ENCODE results near the gene IGF1.

Gene IGF1

GRCh38 chr12:102394200-102394599 is 86.2 kb downstream of the IGF1 start:
- no peak overlapping the region for H4K8ac ChIP-seq (ENCODE audit: low read length)
- H3K4me2 ChIP-seq (ENCODE audit: low read length, poor library complexity, severe bottlenecking): no peak overlapping the region
- H3K14ac ChIP-seq (ENCODE audit: low read length in 2 of 2): no peak overlapping the region
- H3K23ac ChIP-seq (ENCODE audit: low read length in 2 of 2): no peak overlapping the region
- H3K4me1 ChIP-seq (ENCODE audit: control insufficient read depth, insufficient read depth, low read depth, low read length): no peaks in the 10 kb centered on the region
- no peak overlapping the region for H2BK120ac ChIP-seq (ENCODE audit: low read depth, low read length)
- no peak for DNase-seq
- H3K4me3 ChIP-seq (ENCODE audit: insufficient read depth in 1 of 2, low read depth in 1 of 2, low read length in 2 of 2): no peak overlapping the region
- no peak overlapping the region for H2BK12ac ChIP-seq (ENCODE audit: low read length in 2 of 2)
- H3K4ac ChIP-seq (ENCODE audit: low read depth in 1 of 2, low read length in 2 of 2): no peak overlapping the region
- no peak overlapping the region for H2AFZ ChIP-seq (ENCODE audit: low read depth, low read length)
- no peak overlapping the region for H2BK15ac ChIP-seq (ENCODE audit: low read depth, poor library complexity, severe bottlenecking)
- no peaks in the 10 kb centered on the region for H3K36me3 ChIP-seq (ENCODE audit: control insufficient read depth in 1 of 2, insufficient read depth in 2 of 2, low read depth in 1 of 2, low read length in 2 of 2)
- no peak overlapping the region for H2BK5ac ChIP-seq (ENCODE audit: low read depth, low read length, poor library complexity, severe bottlenecking)
- WGBS: no CpG with 5 or more reads among the region's 1 CpG
- H3K27ac ChIP-seq (ENCODE audit: low read length, poor library complexity, severe bottlenecking): no peak overlapping the region
- H4K91ac ChIP-seq (ENCODE audit: low read length): no peak overlapping the region
- no peaks in the 10 kb centered on the region for H3K27me3 ChIP-seq (ENCODE audit: control insufficient read depth in 1 of 2, insufficient read depth in 1 of 2, low read length in 2 of 2)
- no peak overlapping the region for H2AK5ac ChIP-seq (ENCODE audit: low read length, severe bottlenecking)
- H3K9me3 ChIP-seq (ENCODE audit: control insufficient read depth, low read length): no peaks in the 10 kb centered on the region
- H3K79me1 ChIP-seq (replicated peaks; ENCODE audit: low read length, poor library complexity, severe bottlenecking): no peaks in the 10 kb centered on the region
- no peak overlapping the region for H3K9ac ChIP-seq (ENCODE audit: low read length)
- no peak overlapping the region for H3K18ac ChIP-seq (ENCODE audit: low read depth in 1 of 2, low read length in 2 of 2)

- Histone ChIP-seq H2BK120ac (ENCODE audit: low read depth, low read length) (no peak overlapping the region), H4K8ac (ENCODE audit: low read length) (no peak overlapping the region), H3K27me3 (ENCODE audit: control insufficient read depth in 1 of 2, insufficient read depth in 1 of 2, low read length in 2 of 2) (no peaks in the 10 kb centered on the region), H3K18ac (ENCODE audit: low read depth in 1 of 2, low read length in 2 of 2) (no peak overlapping the region), H4K91ac (ENCODE audit: low read length) (no peak overlapping the region), H3K27ac (ENCODE audit: low read length, poor library complexity, severe bottlenecking) (no peak overlapping the region), H3K36me3 (ENCODE audit: control insufficient read depth in 1 of 2, insufficient read depth in 2 of 2, low read depth in 1 of 2, low read length in 2 of 2) (no peaks in the 10 kb centered on the region), H3K23ac (ENCODE audit: low read length in 2 of 2) (no peak overlapping the region), H2BK5ac (ENCODE audit: low read depth, low read length, poor library complexity, severe bottlenecking) (no peak overlapping the region), H3K9me3 (ENCODE audit: control insufficient read depth, low read length) (peaks cover 8% of the 10 kb centered on the region), H3K14ac (ENCODE audit: low read length in 2 of 2) (no peak overlapping the region), H3K79me1 (replicated peaks; ENCODE audit: low read length, poor library complexity, severe bottlenecking) (no peaks in the 10 kb centered on the region), H2AFZ (ENCODE audit: low read depth, low read length) (no peak overlapping the region), H3K4me1 (ENCODE audit: control insufficient read depth, insufficient read depth, low read depth, low read length) (no peaks in the 10 kb centered on the region), H3K4me2 (ENCODE audit: low read length, poor library complexity, severe bottlenecking) (no peak overlapping the region), H2AK5ac (ENCODE audit: low read length, severe bottlenecking) (no peak overlapping the region), H3K4me3 (ENCODE audit: insufficient read depth in 1 of 2, low read depth in 1 of 2, low read length in 2 of 2) (no peak overlapping the region), H2BK12ac (ENCODE audit: low read length in 2 of 2) (no peak overlapping the region), H2BK15ac (ENCODE audit: low read depth, poor library complexity, severe bottlenecking) (no peak overlapping the region), H3K9ac (ENCODE audit: low read length) (no peak overlapping the region), H3K4ac (ENCODE audit: low read depth in 1 of 2, low read length in 2 of 2) (no peak overlapping the region)
- WGBS: 98% methylated on average over 2 of the region's 4 CpGs
- no peak for DNase-seq
Measured at GRCh38 chr12:102390068-102390467, 90.3 kb downstream of the IGF1 start.

GRCh38 chr12:102388469-102388868 is 91.9 kb downstream of the IGF1 start:
- Histone ChIP-seq H4K8ac (ENCODE audit: low read length) (no peak overlapping the region), H3K4me2 (ENCODE audit: low read length, poor library complexity, severe bottlenecking) (no peak overlapping the region), H2BK120ac (ENCODE audit: low read depth, low read length) (no peak overlapping the region), H3K4me3 (ENCODE audit: insufficient read depth in 1 of 2, low read depth in 1 of 2, low read length in 2 of 2) (no peak overlapping the region), H3K27me3 (ENCODE audit: control insufficient read depth in 1 of 2, insufficient read depth in 1 of 2, low read length in 2 of 2) (no peaks in the 10 kb centered on the region), H2BK15ac (ENCODE audit: low read depth, poor library complexity, severe bottlenecking) (no peak overlapping the region), H2BK5ac (ENCODE audit: low read depth, low read length, poor library complexity, severe bottlenecking) (no peak overlapping the region), H2AFZ (ENCODE audit: low read depth, low read length) (no peak overlapping the region), H3K9me3 (ENCODE audit: control insufficient read depth, low read length) (peaks cover 20% of the 10 kb centered on the region), H3K4ac (ENCODE audit: low read depth in 1 of 2, low read length in 2 of 2) (no peak overlapping the region), H2AK5ac (ENCODE audit: low read length, severe bottlenecking) (no peak overlapping the region), H3K79me1 (replicated peaks; ENCODE audit: low read length, poor library complexity, severe bottlenecking) (no peaks in the 10 kb centered on the region), H3K18ac (ENCODE audit: low read depth in 1 of 2, low read length in 2 of 2) (no peak overlapping the region), H3K23ac (ENCODE audit: low read length in 2 of 2) (no peak overlapping the region), H3K14ac (ENCODE audit: low read length in 2 of 2) (no peak overlapping the region), H3K4me1 (ENCODE audit: control insufficient read depth, insufficient read depth, low read depth, low read length) (no peaks in the 10 kb centered on the region), H2BK12ac (ENCODE audit: low read length in 2 of 2) (no peak overlapping the region), H4K91ac (ENCODE audit: low read length) (no peak overlapping the region), H3K27ac (ENCODE audit: low read length, poor library complexity, severe bottlenecking) (no peak overlapping the region), H3K36me3 (ENCODE audit: control insufficient read depth in 1 of 2, insufficient read depth in 2 of 2, low read depth in 1 of 2, low read length in 2 of 2) (no peaks in the 10 kb centered on the region), H3K9ac (ENCODE audit: low read length) (no peak overlapping the region)
- peak; percentile 7 for DNase-seq
- WGBS: 21% methylated on average over 1 of the region's 1 CpG

- no peak overlapping the region for H3K4me3 ChIP-seq (ENCODE audit: insufficient read depth in 1 of 2, low read depth in 1 of 2, low read length in 2 of 2)
- no peak overlapping the region for H2BK120ac ChIP-seq (ENCODE audit: low read depth, low read length)
- no peaks in the 10 kb centered on the region for H3K27me3 ChIP-seq (ENCODE audit: control insufficient read depth in 1 of 2, insufficient read depth in 1 of 2, low read length in 2 of 2)
- H4K91ac ChIP-seq (ENCODE audit: low read length): no peak overlapping the region
- no peak overlapping the region for H3K4me2 ChIP-seq (ENCODE audit: low read length, poor library complexity, severe bottlenecking)
- no peak overlapping the region for H4K8ac ChIP-seq (ENCODE audit: low read length)
- no peak overlapping the region for H2AK5ac ChIP-seq (ENCODE audit: low read length, severe bottlenecking)
- no peak overlapping the region for H2BK15ac ChIP-seq (ENCODE audit: low read depth, poor library complexity, severe bottlenecking)
- no peak overlapping the region for H3K27ac ChIP-seq (ENCODE audit: low read length, poor library complexity, severe bottlenecking)
- no peak overlapping the region for H3K14ac ChIP-seq (ENCODE audit: low read length in 2 of 2)
- no peak overlapping the region for H3K4ac ChIP-seq (ENCODE audit: low read depth in 1 of 2, low read length in 2 of 2)
- no peak overlapping the region for H2AFZ ChIP-seq (ENCODE audit: low read depth, low read length)
- no peak overlapping the region for H2BK5ac ChIP-seq (ENCODE audit: low read depth, low read length, poor library complexity, severe bottlenecking)
- H3K18ac ChIP-seq (ENCODE audit: low read depth in 1 of 2, low read length in 2 of 2): no peak overlapping the region
- no peak for DNase-seq
- no peaks in the 10 kb centered on the region for H3K36me3 ChIP-seq (ENCODE audit: control insufficient read depth in 1 of 2, insufficient read depth in 2 of 2, low read depth in 1 of 2, low read length in 2 of 2)
- no peaks in the 10 kb centered on the region for H3K79me1 ChIP-seq (replicated peaks; ENCODE audit: low read length, poor library complexity, severe bottlenecking)
- H2BK12ac ChIP-seq (ENCODE audit: low read length in 2 of 2): no peak overlapping the region
- no peak overlapping the region for H3K23ac ChIP-seq (ENCODE audit: low read length in 2 of 2)
- no peaks in the 10 kb centered on the region for H3K4me1 ChIP-seq (ENCODE audit: control insufficient read depth, insufficient read depth, low read depth, low read length)
- no peak overlapping the region for H3K9ac ChIP-seq (ENCODE audit: low read length)
- H3K9me3 ChIP-seq (ENCODE audit: control insufficient read depth, low read length): peaks cover 20% of the 10 kb centered on the region
- WGBS: no CpG with 5 or more reads among the region's 1 CpG
Measured at GRCh38 chr12:102385343-102385742, 95.0 kb downstream of the IGF1 start.

Measured in mesenchymal stem cell (in vitro differentiated cells and primary cell).